NK-92 treated with Interleukin-12 subunit alpha and Interleukin-12 subunit beta, amount 100 ng/mL, for 24 hours (cell line): ENCODE measurements around the gene TLCD4.
"Not testable (repeated sequence)": the region's sequence is repeated elsewhere in the genome, so short reads cannot be mapped to it uniquely, and the experiment has no call there.

Source experiments
- DNase-seq: peaks from one replicate; lab custom pipeline; 2025; lab: John Stamatoyannopoulos, UW

Gene TLCD4

DNA sequence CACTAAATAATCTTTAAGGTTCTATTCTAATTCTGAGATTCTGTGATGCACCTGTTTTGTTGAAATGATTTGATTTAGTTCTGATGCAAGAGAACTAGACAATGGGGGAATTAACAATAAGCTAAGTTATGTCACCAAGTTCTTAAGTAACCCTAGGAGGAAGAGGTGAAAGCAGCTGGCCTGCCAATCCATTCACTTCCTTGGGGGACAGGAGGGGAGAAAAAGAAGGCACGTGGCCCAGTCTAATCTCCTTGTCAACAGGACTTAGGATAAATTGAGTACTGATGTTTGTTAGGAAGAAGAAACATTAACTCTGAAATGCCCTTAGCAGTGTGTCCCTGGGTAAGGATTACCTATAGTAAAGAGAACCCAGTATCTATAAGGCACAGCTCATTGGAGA, 36.9 kb downstream of the TLCD4 start:
- no peak for DNase-seq

DNA sequence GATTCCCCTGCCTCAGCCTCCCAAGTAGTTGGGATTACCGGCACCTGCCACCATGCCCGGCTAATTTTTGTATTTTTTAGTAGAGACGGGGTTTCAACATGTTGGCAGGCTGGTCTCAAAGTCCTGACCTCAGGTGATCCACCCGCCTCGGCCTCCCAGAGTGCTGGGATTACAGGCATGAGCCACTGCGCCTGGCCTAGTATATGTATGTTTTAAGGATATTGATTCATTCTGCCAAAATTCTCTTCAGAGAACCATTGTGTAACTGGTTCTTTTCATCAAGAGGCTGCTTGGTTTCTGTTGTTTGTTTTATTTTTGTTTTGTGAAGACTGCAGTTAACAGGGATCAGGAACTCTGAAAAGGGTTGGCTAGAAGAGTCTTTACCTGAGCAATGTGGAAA, 48.4 kb downstream of the TLCD4 start:
- DNase-seq, result not testable (repeated sequence)
